ENCODE measurements around the gene KIFC3. TPM values are rescaled to one million over a fixed set of nuclear protein-coding genes. Genes with fewer than 3 reads are reported as not detected.
"Not testable (repeated sequence)": the region's sequence is repeated elsewhere in the genome, so short reads cannot be mapped to it uniquely, and the experiment has no call there.

KIFC3 gene
- polyA plus RNA-seq, 1 experiment = 60.5 TPM

DNA sequence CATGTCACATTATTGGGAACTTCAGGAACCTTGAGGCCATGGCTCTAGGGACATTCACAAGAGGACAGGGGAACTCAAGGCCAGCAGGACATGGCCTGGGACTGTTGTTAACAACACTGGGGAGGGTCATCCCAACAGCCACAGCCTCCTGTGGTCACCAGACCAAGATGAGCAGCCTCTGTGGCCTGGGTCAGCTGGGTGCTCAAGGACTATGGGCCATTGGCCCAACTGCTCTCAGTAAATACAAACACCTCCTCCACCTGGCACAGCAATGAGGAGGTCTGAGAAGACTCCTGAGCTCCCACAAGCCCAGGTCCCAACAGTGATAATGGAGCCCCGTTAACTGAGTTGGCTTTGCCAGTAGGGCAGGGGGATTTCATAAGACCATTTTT lies 20.9 kb downstream of the KIFC3 start:
- Histone ChIP-seq H3K4me3 (ENCODE audit: low read depth, low read length) (no peak overlapping the region), H3K36me3 (ENCODE audit: control insufficient read depth, insufficient read depth, low read length) (peaks cover 20% of the 10 kb centered on the region), H3K27me3 (ENCODE audit: control insufficient read depth, insufficient read depth, low read length) (no peaks in the 10 kb centered on the region)
- POLR2A ChIA-PET = no interaction called here
- CTCF ChIA-PET = interaction anchor here (1.7 kb wide), 1 partner anchor 14 kb away, joined by 11 read pairs; no protein-coding TSS in a partner anchor
- DNase-seq (ENCODE audit: low read depth) = no peak
- TF ChIP-seq, protein P1, sequence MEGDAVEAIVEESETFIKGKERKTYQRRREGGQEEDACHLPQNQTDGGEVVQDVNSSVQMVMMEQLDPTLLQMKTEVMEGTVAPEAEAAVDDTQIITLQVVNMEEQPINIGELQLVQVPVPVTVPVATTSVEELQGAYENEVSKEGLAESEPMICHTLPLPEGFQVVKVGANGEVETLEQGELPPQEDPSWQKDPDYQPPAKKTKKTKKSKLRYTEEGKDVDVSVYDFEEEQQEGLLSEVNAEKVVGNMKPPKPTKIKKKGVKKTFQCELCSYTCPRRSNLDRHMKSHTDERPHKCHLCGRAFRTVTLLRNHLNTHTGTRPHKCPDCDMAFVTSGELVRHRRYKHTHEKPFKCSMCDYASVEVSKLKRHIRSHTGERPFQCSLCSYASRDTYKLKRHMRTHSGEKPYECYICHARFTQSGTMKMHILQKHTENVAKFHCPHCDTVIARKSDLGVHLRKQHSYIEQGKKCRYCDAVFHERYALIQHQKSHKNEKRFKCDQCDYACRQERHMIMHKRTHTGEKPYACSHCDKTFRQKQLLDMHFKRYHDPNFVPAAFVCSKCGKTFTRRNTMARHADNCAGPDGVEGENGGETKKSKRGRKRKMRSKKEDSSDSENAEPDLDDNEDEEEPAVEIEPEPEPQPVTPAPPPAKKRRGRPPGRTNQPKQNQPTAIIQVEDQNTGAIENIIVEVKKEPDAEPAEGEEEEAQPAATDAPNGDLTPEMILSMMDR (IDR thresholded peaks at IDR 0.05; ENCODE audit: insufficient read depth, low read depth, low read length) = no peak

DNA sequence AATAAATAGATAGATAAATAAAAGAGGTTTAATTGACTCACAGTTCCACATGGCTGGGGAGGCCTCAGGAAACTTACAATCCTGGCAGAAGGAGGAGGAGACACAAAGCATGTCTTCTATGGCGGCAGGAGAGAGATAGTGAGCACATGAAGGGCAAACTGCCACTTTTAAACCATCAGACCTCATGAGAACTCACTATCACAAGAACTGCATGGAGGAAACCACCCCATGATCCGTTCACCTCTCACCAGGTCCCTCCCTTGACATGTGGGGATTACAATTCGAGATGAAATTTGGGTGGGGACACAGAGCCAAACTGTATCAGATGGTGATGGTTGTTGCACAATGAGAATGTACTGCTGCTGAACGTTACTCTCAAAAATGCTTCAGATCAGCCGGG lies 22.5 kb downstream of the KIFC3 start:
- H3K27me3 ChIP-seq (ENCODE audit: control insufficient read depth, insufficient read depth, low read length); CTCF ChIA-PET; POLR2A ChIA-PET; H3K4me3 ChIP-seq (ENCODE audit: low read depth, low read length); DNase-seq (ENCODE audit: low read depth): not testable (repeated sequence)
- H3K36me3 ChIP-seq (ENCODE audit: control insufficient read depth, insufficient read depth, low read length) = peaks cover 27% of the 10 kb centered on the region

DNA sequence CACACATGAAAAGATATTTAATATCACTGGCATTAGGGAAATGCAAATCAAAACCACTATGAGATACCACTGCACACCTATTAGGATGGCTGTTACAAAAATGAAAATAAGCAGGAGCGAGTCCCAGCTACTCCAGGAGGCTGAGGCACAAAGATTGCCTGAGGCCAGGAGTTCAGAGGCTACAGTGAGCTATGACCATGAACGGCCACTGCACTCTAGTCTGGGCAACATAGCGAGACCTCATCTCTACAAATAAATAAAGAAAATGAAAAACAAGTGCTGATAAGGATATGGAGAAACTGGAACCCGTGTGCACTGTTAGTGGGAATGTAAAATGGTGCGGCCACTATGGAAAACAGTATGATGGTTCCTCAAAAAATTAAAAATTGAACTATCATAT lies 23.6 kb downstream of the KIFC3 start:
- DNase-seq (ENCODE audit: low read depth) = no peak
- CTCF ChIA-PET = interaction anchor here (0.7 to 1.5 kb wide), 4 partner anchors 9 to 81 kb away, joined by 3 read pairs; no protein-coding TSS in a partner anchor
- H3K4me3 ChIP-seq (ENCODE audit: low read depth, low read length) = no peak overlapping the region
- POLR2A ChIA-PET = no interaction called here
- peaks cover 29% of the 10 kb centered on the region for H3K36me3 ChIP-seq (ENCODE audit: control insufficient read depth, insufficient read depth, low read length)
- TF ChIP-seq, protein P1 (IDR thresholded peaks at IDR 0.05; ENCODE audit: insufficient read depth, low read depth, low read length) = no peak
- no peaks in the 10 kb centered on the region for H3K27me3 ChIP-seq (ENCODE audit: control insufficient read depth, insufficient read depth, low read length)

DNA sequence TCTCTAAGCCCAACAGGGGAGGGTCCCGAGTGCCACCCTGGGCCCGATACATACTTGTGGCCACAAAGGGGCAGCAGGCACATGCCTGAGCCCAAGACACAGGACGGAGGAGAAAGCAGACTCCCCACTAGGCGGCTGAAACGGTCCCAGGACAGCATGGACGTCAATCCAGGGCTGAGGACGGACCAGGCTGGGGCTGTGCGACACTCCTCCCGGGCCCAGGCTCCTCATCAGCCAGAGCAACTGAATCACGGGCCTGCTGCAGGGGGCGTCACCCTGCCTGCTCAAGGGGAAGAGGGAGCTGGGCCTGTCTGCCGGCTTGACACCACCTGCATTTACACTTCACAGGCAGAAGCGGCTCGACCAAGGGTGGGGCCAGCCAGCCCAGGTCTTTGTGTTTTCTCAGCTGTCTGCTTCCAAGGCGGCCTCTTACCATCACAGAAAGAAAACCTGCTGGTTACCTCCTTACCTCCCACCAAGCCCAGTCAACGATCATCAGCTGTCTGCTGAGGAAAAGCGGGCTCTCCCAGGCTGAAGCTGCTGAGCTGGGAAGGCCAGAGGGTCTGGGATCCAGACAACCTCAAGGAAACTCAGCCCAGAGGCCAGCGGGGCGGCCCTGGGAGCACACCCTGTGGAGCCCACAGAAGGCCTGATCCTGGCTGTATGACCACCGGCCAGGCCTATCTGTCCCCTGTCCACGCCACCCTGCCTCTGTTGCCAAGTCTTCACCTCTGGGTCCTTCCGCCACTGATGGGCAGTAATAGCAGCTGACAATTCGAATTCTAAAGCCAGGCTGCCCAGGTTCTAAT lies 26.4 kb downstream of the KIFC3 start:
- POLR2A ChIA-PET = no interaction called here
- no peaks in the 10 kb centered on the region for H3K27me3 ChIP-seq (ENCODE audit: control insufficient read depth, insufficient read depth, low read length)
- TF ChIP-seq, protein P1 (IDR thresholded peaks at IDR 0.05; ENCODE audit: insufficient read depth, low read depth, low read length) = no peak
- no peak for DNase-seq (ENCODE audit: low read depth)
- H3K4me3 ChIP-seq (ENCODE audit: low read depth, low read length) = no peak overlapping the region
- CTCF ChIA-PET = interaction anchor here (0.9 to 1.0 kb wide), 2 partner anchors 8 to 24 kb away, joined by 4 read pairs; no protein-coding TSS in a partner anchor
- H3K36me3 ChIP-seq (ENCODE audit: control insufficient read depth, insufficient read depth, low read length) = peaks cover 35% of the 10 kb centered on the region

DNA sequence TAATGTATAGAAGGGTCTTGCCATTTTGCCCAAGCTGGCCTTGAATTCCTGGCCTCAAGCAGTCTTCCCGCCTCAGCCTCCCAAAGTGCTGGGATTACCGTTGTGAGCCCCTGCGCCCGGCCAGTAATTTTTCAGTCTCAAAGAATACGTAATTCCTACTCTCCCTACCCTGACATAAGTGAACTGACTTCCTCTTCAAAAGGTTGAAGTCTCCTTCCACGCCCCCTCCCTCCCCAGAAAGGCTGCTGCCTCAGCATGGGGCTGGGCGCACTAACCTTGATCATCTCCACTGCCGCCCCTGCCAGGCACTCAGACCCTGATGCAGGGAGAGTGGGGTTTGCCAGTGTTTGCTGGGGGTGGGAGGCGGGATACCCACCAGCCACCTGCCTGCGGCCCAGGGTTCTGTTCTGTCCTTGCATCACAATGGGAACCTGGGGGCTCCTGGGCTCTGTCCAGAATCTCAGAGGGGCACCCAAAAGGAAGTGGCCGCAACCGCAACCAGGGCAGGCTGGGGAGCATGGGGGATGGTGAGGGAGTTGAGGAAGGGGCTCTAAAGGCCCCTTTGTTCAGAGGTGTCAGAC lies 27.5 kb downstream of the KIFC3 start:
- TF ChIP-seq, protein P1 (IDR thresholded peaks at IDR 0.05; ENCODE audit: insufficient read depth, low read depth, low read length) = no peak
- CTCF ChIA-PET = interaction anchor here (0.9 kb wide), 1 partner anchor 25 kb away, joined by 4 read pairs; no protein-coding TSS in a partner anchor
- peaks cover 44% of the 10 kb centered on the region for H3K36me3 ChIP-seq (ENCODE audit: control insufficient read depth, insufficient read depth, low read length)
- no peaks in the 10 kb centered on the region for H3K27me3 ChIP-seq (ENCODE audit: control insufficient read depth, insufficient read depth, low read length)
- no peak for DNase-seq (ENCODE audit: low read depth)
- POLR2A ChIA-PET = no interaction called here
- H3K4me3 ChIP-seq (ENCODE audit: low read depth, low read length) = no peak overlapping the region

All from BJ (cell line).